ENCODE data around the gene ITLN2. TPM values are rescaled to one million over a fixed set of nuclear protein-coding genes. Genes with fewer than 3 reads are reported as not detected.

The ITLN2 gene
- polyA plus RNA-seq, 2 of the 4 experiments (the other 2 are of a cell fraction) = 0.22 to 0.30 TPM

DNA sequence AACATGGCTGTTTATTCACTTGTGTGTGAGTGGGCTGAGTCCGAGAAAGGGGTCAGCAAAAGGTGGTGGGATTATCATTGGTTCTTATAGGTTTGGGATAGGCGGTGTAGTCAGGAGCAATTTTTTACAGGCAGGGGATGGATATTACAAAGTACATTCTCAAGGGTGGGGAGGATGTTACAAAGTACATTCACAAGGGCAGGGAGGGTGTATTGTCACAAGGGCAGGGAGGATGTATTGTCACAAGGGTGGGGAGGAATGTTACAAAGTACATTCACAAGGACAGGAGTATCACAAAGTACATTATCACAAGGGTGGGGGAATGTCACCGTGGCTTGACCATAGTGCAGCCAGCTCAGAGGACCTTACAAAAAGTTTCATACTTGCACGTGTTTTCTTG, 31.1 kb upstream of the ITLN2 start:
- no peak for FAIRE-seq
- no peak for DNase-seq (ENCODE audit: low read depth in 1 of 2, low spot score in 1 of 2)
- no peak for ATAC-seq
- ChIA-PET CTCF (no interaction called here), POLR2A (no interaction called here)
- Histone ChIP-seq H3K4me3 (no peak overlapping the region), H3K4me1 (peaks cover 4% of the 10 kb centered on the region; the same call in 2 of the 3 replicates), H3K9me3 (no peaks in the 10 kb centered on the region), H3K4me2 (no peak overlapping the region), H3K27ac (no peak overlapping the region)
- TF ChIP-seq, protein P1, sequence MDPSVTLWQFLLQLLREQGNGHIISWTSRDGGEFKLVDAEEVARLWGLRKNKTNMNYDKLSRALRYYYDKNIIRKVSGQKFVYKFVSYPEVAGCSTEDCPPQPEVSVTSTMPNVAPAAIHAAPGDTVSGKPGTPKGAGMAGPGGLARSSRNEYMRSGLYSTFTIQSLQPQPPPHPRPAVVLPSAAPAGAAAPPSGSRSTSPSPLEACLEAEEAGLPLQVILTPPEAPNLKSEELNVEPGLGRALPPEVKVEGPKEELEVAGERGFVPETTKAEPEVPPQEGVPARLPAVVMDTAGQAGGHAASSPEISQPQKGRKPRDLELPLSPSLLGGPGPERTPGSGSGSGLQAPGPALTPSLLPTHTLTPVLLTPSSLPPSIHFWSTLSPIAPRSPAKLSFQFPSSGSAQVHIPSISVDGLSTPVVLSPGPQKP (IDR thresholded peaks at IDR 0.05; ENCODE audit: low read depth, low read length) = no peak
- no peak for TF ChIP-seq HEYL (CRISPR knock-in tag; IDR thresholded peaks at IDR 0.05)
- no peak for TF ChIP-seq HDAC2 (IDR thresholded peaks at IDR 0.05)
- no peak for TF ChIP-seq FOXS1 (CRISPR knock-in tag; IDR thresholded peaks at IDR 0.05)
- no peak for TF ChIP-seq EHMT2 (IDR thresholded peaks at IDR 0.05; ENCODE audit: low read depth)
- no peak for TF ChIP-seq BHLHE40 (IDR thresholded peaks at IDR 0.05; ENCODE audit: low read depth, low read length)
- TF ChIP-seq POLR2AphosphoS2 (conservative IDR thresholded peaks at IDR 0.05; ENCODE audit: low read length) = no peak
- TF ChIP-seq RNF2 (IDR thresholded peaks at IDR 0.05; ENCODE audit: borderline replicate concordance, low read depth) = no peak
- 78% methylated on average over 4 of the region's 4 CpGs for WGBS (ENCODE audit: missing lambda C conversion rate)

DNA sequence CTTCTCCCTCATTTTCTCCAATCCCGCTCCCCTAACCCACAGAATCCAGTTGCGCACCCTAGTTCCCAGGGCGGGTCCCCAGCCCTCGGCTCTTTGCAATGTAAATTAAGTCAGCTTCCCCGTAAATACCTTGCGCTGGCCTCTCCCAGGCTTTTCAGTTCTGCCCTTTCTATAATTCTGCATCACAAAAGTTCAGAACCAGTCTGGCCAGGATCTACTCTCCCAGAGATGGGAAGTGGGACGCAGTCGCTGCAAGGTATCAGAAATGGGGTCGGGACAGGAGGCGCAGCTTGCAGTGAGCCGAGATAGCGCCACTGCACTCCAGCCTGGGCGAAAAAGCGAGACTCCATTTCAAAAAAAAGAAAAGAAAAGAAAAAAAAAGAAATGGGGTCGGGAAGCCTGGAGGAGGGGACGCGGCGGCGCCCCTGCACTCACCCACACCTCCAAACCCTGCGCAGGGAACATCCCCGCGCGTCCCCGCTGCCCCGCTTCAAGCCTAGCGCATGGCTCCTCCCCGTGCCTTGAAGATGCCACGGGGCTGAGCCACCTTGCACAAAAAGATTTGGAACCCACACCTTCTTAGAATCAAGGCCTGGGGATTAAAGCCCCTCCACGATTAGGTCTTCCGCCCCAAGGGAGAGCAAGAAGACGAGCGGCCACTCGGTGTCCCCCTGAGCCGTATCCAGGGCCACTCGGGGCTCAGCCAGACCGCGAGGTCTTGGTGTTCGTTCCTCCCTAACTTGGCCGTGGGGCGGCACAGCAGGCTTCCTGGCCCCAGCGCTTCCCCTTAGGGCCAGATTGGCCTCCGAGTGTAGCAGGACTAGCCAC, 27.2 kb upstream of the ITLN2 start:
- TF ChIP-seq, protein P2, sequence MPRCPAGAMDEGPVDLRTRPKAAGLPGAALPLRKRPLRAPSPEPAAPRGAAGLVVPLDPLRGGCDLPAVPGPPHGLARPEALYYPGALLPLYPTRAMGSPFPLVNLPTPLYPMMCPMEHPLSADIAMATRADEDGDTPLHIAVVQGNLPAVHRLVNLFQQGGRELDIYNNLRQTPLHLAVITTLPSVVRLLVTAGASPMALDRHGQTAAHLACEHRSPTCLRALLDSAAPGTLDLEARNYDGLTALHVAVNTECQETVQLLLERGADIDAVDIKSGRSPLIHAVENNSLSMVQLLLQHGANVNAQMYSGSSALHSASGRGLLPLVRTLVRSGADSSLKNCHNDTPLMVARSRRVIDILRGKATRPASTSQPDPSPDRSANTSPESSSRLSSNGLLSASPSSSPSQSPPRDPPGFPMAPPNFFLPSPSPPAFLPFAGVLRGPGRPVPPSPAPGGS (IDR thresholded peaks at IDR 0.05) = no peak
- TF ChIP-seq, protein P3, sequence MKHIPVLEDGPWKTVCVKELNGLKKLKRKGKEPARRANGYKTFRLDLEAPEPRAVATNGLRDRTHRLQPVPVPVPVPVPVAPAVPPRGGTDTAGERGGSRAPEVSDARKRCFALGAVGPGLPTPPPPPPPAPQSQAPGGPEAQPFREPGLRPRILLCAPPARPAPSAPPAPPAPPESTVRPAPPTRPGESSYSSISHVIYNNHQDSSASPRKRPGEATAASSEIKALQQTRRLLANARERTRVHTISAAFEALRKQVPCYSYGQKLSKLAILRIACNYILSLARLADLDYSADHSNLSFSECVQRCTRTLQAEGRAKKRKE (CRISPR knock-in tag; IDR thresholded peaks at IDR 0.05; ENCODE audit: low read depth) = no peak
- no peak for TF ChIP-seq MAFK (IDR thresholded peaks at IDR 0.05; ENCODE audit: partially characterized antibody)
- TF ChIP-seq NR3C1 (IDR thresholded peaks at IDR 0.05) = no peak
- TF ChIP-seq HOXB5 (CRISPR knock-in tag; IDR thresholded peaks at IDR 0.05) = no peak
- TF ChIP-seq HDAC2 (IDR thresholded peaks at IDR 0.05) = no peak
- no peak for TF ChIP-seq ZC3H11A (IDR thresholded peaks at IDR 0.05)
- no peak for TF ChIP-seq SMC3 (IDR thresholded peaks at IDR 0.05)
- TF ChIP-seq FOSB (CRISPR knock-in tag; IDR thresholded peaks at IDR 0.05) = no peak
- no peak for TF ChIP-seq NPAS2 (CRISPR knock-in tag; IDR thresholded peaks at IDR 0.05; ENCODE audit: borderline replicate concordance)
- TF ChIP-seq GATA3 (IDR thresholded peaks at IDR 0.05; ENCODE audit: borderline replicate concordance) = no peak
- no peak for TF ChIP-seq JUN (IDR thresholded peaks at IDR 0.05)
- TF ChIP-seq, protein P4, sequence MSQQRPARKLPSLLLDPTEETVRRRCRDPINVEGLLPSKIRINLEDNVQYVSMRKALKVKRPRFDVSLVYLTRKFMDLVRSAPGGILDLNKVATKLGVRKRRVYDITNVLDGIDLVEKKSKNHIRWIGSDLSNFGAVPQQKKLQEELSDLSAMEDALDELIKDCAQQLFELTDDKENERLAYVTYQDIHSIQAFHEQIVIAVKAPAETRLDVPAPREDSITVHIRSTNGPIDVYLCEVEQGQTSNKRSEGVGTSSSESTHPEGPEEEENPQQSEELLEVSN (IDR thresholded peaks at IDR 0.05; ENCODE audit: borderline replicate concordance, low read depth) = no peak
- no peak for TF ChIP-seq CBX2 (IDR thresholded peaks at IDR 0.05; ENCODE audit: borderline replicate concordance, low read depth)
- TF ChIP-seq CHD2 (IDR thresholded peaks at IDR 0.05; ENCODE audit: low read length, partially characterized antibody) = no peak
- no peak for TF ChIP-seq ZFP36 (IDR thresholded peaks at IDR 0.05; ENCODE audit: borderline replicate concordance, partially characterized antibody)
- ChIA-PET CTCF (no interaction called here), POLR2A (no interaction called here)
- Histone ChIP-seq H3K4me3 (no peak overlapping the region), H3K4me1 (peaks cover 8% of the 10 kb centered on the region; the same call in 2 of the 3 replicates), H3K27ac (no peak overlapping the region), H3K4me2 (no peak overlapping the region), H3K9me3 (no peaks in the 10 kb centered on the region)
- no peak for FAIRE-seq
- WGBS (ENCODE audit: missing lambda C conversion rate) = 79% methylated on average over 41 of the region's 42 CpGs
- no peak for DNase-seq (ENCODE audit: low read depth in 1 of 2, low spot score in 1 of 2)
- ATAC-seq = no peak; a peak in 2 of 6 replicates
